HG03064 (cell line): ENCODE results near the gene GRAMD1A.

ENCODE experiments used
- ATAC-seq: cut with Tn5 transposase; IDR thresholded peaks from one replicate; pipeline ENCODE4 v1.9.1; 2021; ENCODE audit warnings: low read depth; ENCODE audit not compliant: unreplicated experiment

GRAMD1A gene

GRCh38 chr19:35066691-35067563, 66.8 kb downstream of the GRAMD1A start:
- no peak for ATAC-seq

GRCh38 chr19:35068941-35069634, 69.0 kb downstream of the GRAMD1A start:
- no peak for ATAC-seq

GRCh38 chr19:35069696-35070095, 69.6 kb downstream of the GRAMD1A start:
- ATAC-seq = no peak

- no peak for ATAC-seq
These were observed 70.3 kb downstream of the GRAMD1A start for GRCh38 chr19:35070471-35070870.

GRCh38 chr19:35073516-35073915, 73.4 kb downstream of the GRAMD1A start:
- no peak for ATAC-seq

GRCh38 chr19:35073941-35074340, 73.8 kb downstream of the GRAMD1A start:
- ATAC-seq = no peak

GRCh38 chr19:35074426-35075201, 74.5 kb downstream of the GRAMD1A start:
- no peak for ATAC-seq

GRCh38 chr19:35075202-35076025, 75.3 kb downstream of the GRAMD1A start:
- no peak for ATAC-seq

- no peak for ATAC-seq
These were observed 75.9 kb downstream of the GRAMD1A start for GRCh38 chr19:35076026-35076370.
